Stimulated activated CD4-positive, alpha-beta T cell treated with anti-CD3 and anti-CD28 coated beads, Interleukin-4, amount 100 ng/mL, for 1 hour (primary cell): ENCODE measurements around the gene ATP10A.

Experiments
- DNase-seq: peaks from one replicate; pipeline ENCODE4 v3.0.0-alpha.2; 2020

ATP10A gene

GRCh38 chr15:25677719-25678499, 185.2 kb downstream of the ATP10A start:
- no peak for DNase-seq

GRCh38 chr15:25676070-25676469, 187.1 kb downstream of the ATP10A start:
- DNase-seq: no peak

GRCh38 chr15:25675396-25675795, 187.7 kb downstream of the ATP10A start:
- DNase-seq: no peak

- no peak for DNase-seq
Observed at GRCh38 chr15:25674913-25675312, 188.2 kb downstream of the ATP10A start.

GRCh38 chr15:25673972-25674371, 189.2 kb downstream of the ATP10A start:
- DNase-seq: no peak

- DNase-seq: no peak
Observed at GRCh38 chr15:25673351-25673750, 189.8 kb downstream of the ATP10A start.

- DNase-seq: no peak
Observed at GRCh38 chr15:25671132-25671531, 192.0 kb downstream of the ATP10A start.

GRCh38 chr15:25670621-25671020, 192.5 kb downstream of the ATP10A start:
- no peak for DNase-seq

- DNase-seq: no peak
Observed at GRCh38 chr15:25670025-25670554, 193.0 kb downstream of the ATP10A start.

GRCh38 chr15:25668901-25669300, 194.2 kb downstream of the ATP10A start:
- no peak for DNase-seq

- DNase-seq: no peak
Observed at GRCh38 chr15:25668236-25668795, 194.8 kb downstream of the ATP10A start.

GRCh38 chr15:25667829-25668228, 195.3 kb downstream of the ATP10A start:
- DNase-seq: no peak

- DNase-seq: no peak
Observed at GRCh38 chr15:25665913-25666312, 197.2 kb downstream of the ATP10A start.

- no peak for DNase-seq
Observed at GRCh38 chr15:25664761-25665160, 198.4 kb downstream of the ATP10A start.

- DNase-seq: no peak
Observed at GRCh38 chr15:25663515-25663914, 199.6 kb downstream of the ATP10A start.

GRCh38 chr15:25661898-25662297, 201.2 kb downstream of the ATP10A start:
- DNase-seq: no peak

- no peak for DNase-seq
Observed at GRCh38 chr15:25659251-25659650, 203.9 kb downstream of the ATP10A start.

- no peak for DNase-seq
Observed at GRCh38 chr15:25658560-25658959, 204.6 kb downstream of the ATP10A start.

- no peak for DNase-seq
Observed at GRCh38 chr15:25655207-25655948, 207.7 kb downstream of the ATP10A start.

GRCh38 chr15:25653371-25653770, 209.8 kb downstream of the ATP10A start:
- DNase-seq: no peak

GRCh38 chr15:25652704-25653103, 210.4 kb downstream of the ATP10A start:
- no peak for DNase-seq

GRCh38 chr15:25649390-25649789, 213.7 kb downstream of the ATP10A start:
- DNase-seq: no peak

- no peak for DNase-seq
Observed at GRCh38 chr15:25643120-25643519, 220.0 kb downstream of the ATP10A start.

- DNase-seq: no peak
Observed at GRCh38 chr15:25641762-25642161, 221.4 kb downstream of the ATP10A start.
